Measurements from ENCODE around the gene IQCF2.

Gene IQCF2

GRCh38 chr3:51887620-51888019 is 26.2 kb downstream of the IQCF2 start:
- ChIA-PET CTCF (no interaction called here), POLR2A (no interaction called here)
- DNase-seq (ENCODE audit: low read depth, low spot score) = no peak
- no peak for TF ChIP-seq CTCF (IDR thresholded peaks at IDR 0.05; ENCODE audit: insufficient read depth, low read length, missing control alignments)
- H3K4me3 ChIP-seq (ENCODE audit: low read depth, low read length) = no peak overlapping the region

- POLR2A ChIA-PET = no interaction called here
- H3K4me3 ChIP-seq (ENCODE audit: low read depth, low read length) = no peak overlapping the region
- CTCF ChIA-PET = no interaction called here
- TF ChIP-seq CTCF (IDR thresholded peaks at IDR 0.05; ENCODE audit: insufficient read depth, low read length, missing control alignments) = no peak
- DNase-seq (ENCODE audit: low read depth, low spot score) = no peak
Measured at GRCh38 chr3:51888463-51889105, 27.2 kb downstream of the IQCF2 start.

GRCh38 chr3:51891242-51892039 is 30.0 kb downstream of the IQCF2 start:
- TF ChIP-seq CTCF (IDR thresholded peaks at IDR 0.05; ENCODE audit: insufficient read depth, low read length, missing control alignments) = no peak
- H3K4me3 ChIP-seq (ENCODE audit: low read depth, low read length) = no peak overlapping the region
- DNase-seq (ENCODE audit: low read depth, low spot score) = no peak
- POLR2A ChIA-PET = no interaction called here
- CTCF ChIA-PET = no interaction called here

- H3K4me3 ChIP-seq (ENCODE audit: low read depth, low read length) = no peak overlapping the region
- no peak for TF ChIP-seq CTCF (IDR thresholded peaks at IDR 0.05; ENCODE audit: insufficient read depth, low read length, missing control alignments)
- DNase-seq (ENCODE audit: low read depth, low spot score) = no peak
- ChIA-PET CTCF (no interaction called here), POLR2A (no interaction called here)
Measured at GRCh38 chr3:51894391-51894790, 33.0 kb downstream of the IQCF2 start.

- CTCF ChIA-PET = no interaction called here
- H3K4me3 ChIP-seq (ENCODE audit: low read depth, low read length) = no peak overlapping the region
- DNase-seq (ENCODE audit: low read depth, low spot score) = no peak
- POLR2A ChIA-PET = no interaction called here
- TF ChIP-seq CTCF (IDR thresholded peaks at IDR 0.05; ENCODE audit: insufficient read depth, low read length, missing control alignments) = no peak
Measured at GRCh38 chr3:51894939-51895338, 33.5 kb downstream of the IQCF2 start.

- no peak for TF ChIP-seq CTCF (IDR thresholded peaks at IDR 0.05; ENCODE audit: insufficient read depth, low read length, missing control alignments)
- CTCF ChIA-PET = no interaction called here
- DNase-seq (ENCODE audit: low read depth, low spot score) = no peak
- H3K4me3 ChIP-seq (ENCODE audit: low read depth, low read length) = no peak overlapping the region
- POLR2A ChIA-PET = no interaction called here
Measured at GRCh38 chr3:51896607-51897305, 35.3 kb downstream of the IQCF2 start.
